BJ (cell line): Measurements from ENCODE around the gene TMEM119. TPM values are rescaled to one million over a fixed set of nuclear protein-coding genes. Genes with fewer than 3 reads are reported as not detected.

Source experiments
- CTCF ChIA-PET: fragments of 350-600 bp; formaldehyde crosslinking; extraction: SDS; loops from one replicate; lab custom pipeline; 2021; ENCODE audit warnings: antibody characterized with exemption, inconsistent platforms; lab: Yijun Ruan, JAX
- POLR2A ChIA-PET: fragments of 300-600 bp; sonication (Branson Sonifier 250); formaldehyde crosslinking; extraction: SDS; loops from one replicate; lab custom pipeline; 2021; ENCODE audit warnings: antibody characterized with exemption; lab: Charles Lee
- DNase-seq: peaks from one replicate; pipeline ENCODE4 v3.0.0-alpha.2; 2011; ENCODE audit warnings: low read depth
- H3K27me3 ChIP-seq: 2 replicates; pipeline ENCODE4 v1.6.0; 2011; ENCODE audit warnings: low read length; ENCODE audit not compliant: control insufficient read depth, insufficient read depth
- H3K36me3 ChIP-seq: 2 replicates; pipeline ENCODE4 v1.5.1; 2011; ENCODE audit warnings: low read length; ENCODE audit not compliant: control insufficient read depth, insufficient read depth
- H3K4me3 ChIP-seq: 2 replicates; pipeline ENCODE4 v1.5.1; 2011; ENCODE audit warnings: low read depth, mild to moderate bottlenecking, control low read depth, low read length
- polyA plus RNA-seq: library from polyadenylated mRNA; depleted of rRNA; stranded (reverse); fragments of >200 nt; gene quantifications from 2 replicates; pipeline ENCODE4 v1.2.3, GENCODE V29; 2011
- TF ChIP-seq, protein P1 (sequence below): IDR thresholded peaks from 2 replicates; pipeline ENCODE4 v1.5.1; 2011; ENCODE audit warnings: low read depth, mild to moderate bottlenecking, control low read depth, inconsistent platforms, low read length, moderate library complexity; ENCODE audit not compliant: insufficient read depth

Gene TMEM119
- polyA plus RNA-seq, 1 experiment: 80.6 TPM

DNA sequence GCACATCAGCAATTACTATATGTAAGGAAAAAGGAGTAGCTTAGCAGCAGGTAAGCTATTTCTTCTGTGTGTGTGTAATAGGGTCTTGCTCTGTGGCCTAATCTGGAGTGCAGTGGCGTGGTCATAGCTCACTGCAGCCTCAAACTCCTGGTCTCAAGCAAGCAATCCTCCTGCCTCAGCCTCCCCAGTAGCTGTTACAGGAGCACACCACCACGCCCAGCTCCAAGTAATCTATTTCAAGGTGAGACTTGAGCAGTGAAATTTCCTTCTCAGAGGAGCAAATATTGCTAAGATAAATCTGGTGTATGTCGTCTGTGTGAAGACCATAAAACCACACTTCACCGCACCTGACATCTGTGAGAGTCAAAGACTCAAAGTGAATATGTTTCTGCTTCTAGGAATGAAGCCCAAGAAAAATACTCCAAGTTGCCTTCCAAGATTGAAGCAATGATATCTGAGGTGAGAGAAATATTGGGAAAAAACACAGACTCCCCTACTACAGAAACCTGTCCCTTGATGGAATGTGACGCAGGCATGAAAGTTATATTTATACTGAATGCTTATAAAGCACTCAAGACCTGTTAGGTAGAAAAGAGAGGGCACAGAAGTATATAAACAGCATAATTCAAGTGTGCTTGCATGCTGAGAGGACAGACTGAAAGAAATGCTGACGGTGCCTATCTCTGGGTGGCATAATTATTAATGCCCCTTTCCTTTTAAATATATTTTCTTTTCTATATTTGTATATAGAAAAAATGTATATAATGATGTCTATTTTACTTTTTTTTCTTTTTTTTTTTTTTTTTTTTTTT, 38.3 kb upstream of the TMEM119 start:
- CTCF ChIA-PET: interaction anchor here (1.0 to 1.5 kb wide), 4 partner anchors 15 to 66 kb away, joined by 3 read pairs; no protein-coding TSS in a partner anchor
- POLR2A ChIA-PET: no interaction called here

DNA sequence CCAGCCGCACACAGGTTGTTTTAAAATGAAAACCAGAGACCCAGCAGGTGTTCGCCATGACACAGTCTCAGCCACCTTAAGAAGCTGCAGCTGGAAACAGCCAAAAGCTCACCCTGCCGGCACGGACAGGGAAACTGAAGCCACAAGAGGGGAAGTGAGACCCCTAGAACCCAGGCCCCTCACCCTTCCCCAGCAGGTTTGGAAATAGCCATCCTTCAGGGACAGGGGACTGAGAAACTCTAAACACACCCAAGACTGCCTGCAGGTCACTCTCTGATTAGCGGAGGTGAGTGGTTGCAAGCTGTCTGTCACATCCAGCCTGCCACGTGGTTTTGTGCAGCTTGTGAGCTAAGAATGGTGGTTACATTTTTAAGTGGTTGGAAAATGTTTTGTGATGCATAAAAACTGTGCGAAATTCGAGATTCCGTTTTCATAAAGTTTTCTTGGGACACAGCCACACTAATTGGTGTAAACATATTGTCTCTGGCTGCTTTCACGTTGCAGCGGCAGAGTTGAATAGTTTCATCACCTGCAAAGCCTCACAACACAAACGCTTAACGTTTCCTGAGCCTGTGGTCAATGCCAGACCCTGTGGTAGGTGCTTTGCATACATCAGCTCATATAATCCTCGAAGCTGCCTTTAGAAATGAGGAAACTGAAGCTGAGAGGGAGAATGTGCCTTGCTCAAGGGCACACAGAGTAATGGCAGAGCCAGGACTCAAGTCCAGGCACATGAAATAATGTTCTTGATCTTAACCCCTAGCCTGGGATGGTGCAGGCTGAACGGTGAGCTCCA, 37.5 kb upstream of the TMEM119 start:
- DNase-seq: no peak
- ChIA-PET POLR2A (no interaction called here), CTCF (interaction anchor here (0.9 to 1.2 kb wide), 4 partner anchors 17 to 315 kb away, joined by 3 to 4 read pairs (median 3); no protein-coding TSS in a partner anchor)

More for the DNA sequence above, 38.3 kb upstream of the TMEM119 start:
- no peak for DNase-seq
- TF ChIP-seq, protein P1, sequence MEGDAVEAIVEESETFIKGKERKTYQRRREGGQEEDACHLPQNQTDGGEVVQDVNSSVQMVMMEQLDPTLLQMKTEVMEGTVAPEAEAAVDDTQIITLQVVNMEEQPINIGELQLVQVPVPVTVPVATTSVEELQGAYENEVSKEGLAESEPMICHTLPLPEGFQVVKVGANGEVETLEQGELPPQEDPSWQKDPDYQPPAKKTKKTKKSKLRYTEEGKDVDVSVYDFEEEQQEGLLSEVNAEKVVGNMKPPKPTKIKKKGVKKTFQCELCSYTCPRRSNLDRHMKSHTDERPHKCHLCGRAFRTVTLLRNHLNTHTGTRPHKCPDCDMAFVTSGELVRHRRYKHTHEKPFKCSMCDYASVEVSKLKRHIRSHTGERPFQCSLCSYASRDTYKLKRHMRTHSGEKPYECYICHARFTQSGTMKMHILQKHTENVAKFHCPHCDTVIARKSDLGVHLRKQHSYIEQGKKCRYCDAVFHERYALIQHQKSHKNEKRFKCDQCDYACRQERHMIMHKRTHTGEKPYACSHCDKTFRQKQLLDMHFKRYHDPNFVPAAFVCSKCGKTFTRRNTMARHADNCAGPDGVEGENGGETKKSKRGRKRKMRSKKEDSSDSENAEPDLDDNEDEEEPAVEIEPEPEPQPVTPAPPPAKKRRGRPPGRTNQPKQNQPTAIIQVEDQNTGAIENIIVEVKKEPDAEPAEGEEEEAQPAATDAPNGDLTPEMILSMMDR: no peak
- Histone ChIP-seq H3K4me3 (no peak overlapping the region), H3K27me3 (no peaks in the 10 kb centered on the region), H3K36me3 (no peaks in the 10 kb centered on the region)

DNA sequence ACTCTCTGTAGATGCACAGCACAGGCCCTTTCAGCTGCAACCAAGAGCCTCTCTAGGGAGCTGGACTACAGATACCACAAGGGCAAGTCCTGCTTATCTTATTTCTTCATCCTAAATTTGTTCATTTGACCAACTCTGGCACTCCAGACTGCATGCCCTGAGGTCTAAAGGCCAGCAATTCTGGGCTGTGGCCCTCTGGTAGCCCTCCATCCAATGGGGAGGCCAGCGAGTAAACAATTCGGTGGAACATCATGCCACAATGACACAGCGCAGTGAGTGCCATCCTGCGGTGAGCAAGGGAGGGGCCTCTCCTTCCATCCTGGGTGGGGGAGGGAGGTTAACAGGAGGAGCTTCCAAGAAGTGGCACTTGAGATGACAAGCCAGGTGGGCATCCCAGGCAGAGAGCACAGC, 36.5 kb upstream of the TMEM119 start:
- TF ChIP-seq, protein P1: no peak
- ChIA-PET POLR2A (no interaction called here), CTCF (no interaction called here)
- no peaks in the 10 kb centered on the region for H3K36me3 ChIP-seq
- no peaks in the 10 kb centered on the region for H3K27me3 ChIP-seq
- DNase-seq: no peak
- no peak overlapping the region for H3K4me3 ChIP-seq

More for the DNA sequence above, 37.5 kb upstream of the TMEM119 start:
- H3K4me3 ChIP-seq: no peak overlapping the region
- TF ChIP-seq, protein P1: no peak
- no peaks in the 10 kb centered on the region for H3K36me3 ChIP-seq
- no peaks in the 10 kb centered on the region for H3K27me3 ChIP-seq

DNA sequence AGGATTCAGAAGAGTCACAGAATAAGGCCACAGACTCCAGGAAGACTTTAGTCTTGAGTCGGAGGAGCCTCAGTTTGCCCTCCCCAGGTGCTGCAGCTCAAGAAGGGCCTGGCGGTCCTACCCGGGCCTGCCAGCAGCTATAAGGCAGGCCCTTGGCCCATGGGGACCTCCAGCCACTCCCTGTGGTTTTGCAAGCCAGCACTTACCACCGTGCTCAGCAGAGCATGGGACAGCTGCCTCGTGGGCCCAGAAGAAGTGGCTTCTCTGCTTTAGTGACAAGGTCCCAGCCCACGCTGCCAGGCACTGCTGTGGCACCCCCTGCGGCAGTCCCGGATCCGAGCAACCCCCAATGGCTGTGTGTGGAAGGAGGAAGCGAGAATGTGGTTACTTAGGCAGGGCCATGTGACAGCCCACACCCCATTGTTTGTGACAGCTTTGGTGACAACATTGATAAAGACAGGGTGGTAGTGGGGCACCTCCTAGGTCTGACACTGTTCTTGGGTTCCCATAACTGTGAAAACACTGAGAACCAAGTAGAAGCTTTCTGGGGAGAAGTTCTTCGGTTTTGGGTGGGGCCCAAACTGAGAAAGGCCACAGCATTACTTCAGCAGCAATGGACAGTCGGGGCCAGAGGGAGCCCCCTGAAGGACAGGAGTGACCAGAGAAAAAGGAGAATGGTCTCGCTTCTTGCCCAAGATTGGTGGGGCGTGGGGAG, 35.8 kb upstream of the TMEM119 start, which contains the start of gene SELPLG:
Gene SELPLG, minus strand, starts transcription at position 361 of the 715 bp plus-strand sequence. CDS start 9,587 bp downstream, outside the sequence.
- ChIA-PET CTCF (interaction anchor here (0.7 kb wide), 1 partner anchor 102 kb away, joined by 4 read pairs; no protein-coding TSS in a partner anchor), POLR2A (no interaction called here)
- Histone ChIP-seq H3K4me3 (no peak within 1 kb of the TSS), H3K36me3 (no peaks in the 10 kb centered on the region), H3K27me3 (no peaks in the 10 kb centered on the region)
- TF ChIP-seq, protein P1: no peak
- DNase-seq: no peak
